Immature natural killer cell (primary cell): ENCODE data around the gene ESPN. TPM values are rescaled to one million over a fixed set of nuclear protein-coding genes. Genes with fewer than 3 reads are reported as not detected.
A peak's percentile ranks its signal among the peaks of the same experiment; 100 is the strongest.

Experiments used
- DNase-seq, 3 donors: peaks; one replicate each; pipeline ENCODE4 v3.0.0; 2022; ENCODE audit warnings: mixed read lengths in 1 of 3
- H3K27ac Mint-ChIP-seq, 6 donors: one replicate each; pipeline ENCODE4 v1.8.0; 2020; ENCODE audit warnings: mixed read lengths in 6 of 6, mild to moderate bottlenecking in 5 of 6, inconsistent platforms in 4 of 6, moderate library complexity in 3 of 6
- H3K27me3 Mint-ChIP-seq, 3 donors: one replicate each; pipeline ENCODE4 v1.8.0; 2020 to 2021; ENCODE audit warnings: low read depth in 3 of 3, mild to moderate bottlenecking in 3 of 3, mixed read lengths in 3 of 3, moderate library complexity in 3 of 3, inconsistent platforms in 1 of 3
- H3K36me3 Mint-ChIP-seq, 3 donors: one replicate each; pipeline ENCODE4 v1.8.0; 2020; ENCODE audit warnings: mixed read lengths in 3 of 3, inconsistent platforms in 2 of 3, mild to moderate bottlenecking in 2 of 3
- H3K4me1 Mint-ChIP-seq, 2 donors: one replicate each; pipeline ENCODE4 v1.8.0; 2020; ENCODE audit warnings: inconsistent platforms in 2 of 2, mild to moderate bottlenecking in 2 of 2, mixed read lengths in 2 of 2, moderate library complexity in 1 of 2
- H3K4me3 Mint-ChIP-seq, 5 donors: one replicate each; pipeline ENCODE4 v1.8.0; 2020; ENCODE audit warnings: mild to moderate bottlenecking in 5 of 5, mixed read lengths in 5 of 5, inconsistent platforms in 3 of 5, moderate library complexity in 3 of 5
- H3K9me3 Mint-ChIP-seq, 6 donors: one replicate each; pipeline ENCODE4 v1.8.0; 2020; ENCODE audit warnings: mild to moderate bottlenecking in 6 of 6, mixed read lengths in 6 of 6, inconsistent platforms in 4 of 6, moderate library complexity in 3 of 6
- polyA plus RNA-seq, 3 donors: library from polyadenylated mRNA; unstranded; fragments of 300-500 nt; fragmentation: Illumina TruSeq; gene quantifications; one replicate each; pipeline ENCODE4 v1.2.3, GENCODE V29; 2021

The ESPN gene
- polyA plus RNA-seq, 3 donors from 2014 or later = not detected

DNA sequence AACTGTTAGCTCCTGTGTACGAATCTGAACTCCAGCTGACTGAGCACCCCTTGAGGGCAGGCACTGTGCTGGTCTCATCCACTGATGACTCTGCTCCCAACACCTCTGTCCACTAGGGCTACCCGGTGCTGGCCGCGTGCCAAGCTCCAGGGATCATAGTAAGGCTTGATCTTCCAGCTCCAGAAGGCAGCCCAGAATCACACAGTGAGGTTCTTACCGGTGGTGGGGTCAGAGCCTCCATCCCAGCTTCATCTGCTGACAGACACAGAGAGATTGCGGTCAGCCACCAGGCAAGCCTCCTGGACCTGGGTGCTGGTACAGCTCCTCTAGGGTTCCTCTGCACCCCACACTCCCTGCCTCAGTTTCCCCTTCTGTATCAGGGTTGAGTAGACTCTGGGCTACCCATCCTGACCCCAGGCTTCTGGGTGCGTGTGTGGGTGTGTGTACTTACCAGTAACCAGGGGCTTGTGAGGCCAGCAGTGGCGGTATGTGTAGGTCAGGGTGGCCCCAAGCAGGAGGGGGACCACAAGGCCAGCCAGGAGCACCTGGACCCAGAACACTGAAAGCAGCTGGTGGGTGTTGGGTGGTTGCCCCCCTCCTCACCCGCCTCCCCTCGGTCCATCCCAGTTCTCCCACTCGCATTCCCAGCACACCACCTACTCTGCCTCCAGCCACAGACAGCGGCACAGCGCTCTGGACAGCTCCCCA lies 38.0 kb downstream of the ESPN start:
- H3K27me3 Mint-ChIP-seq = peaks cover 3 to 13% (median 4%) of the 10 kb centered on the region in 3 donors
- DNase-seq = no peak
- peaks cover 0 to 9% (median 3%) of the 10 kb centered on the region in 3 donors for H3K36me3 Mint-ChIP-seq
- H3K27ac Mint-ChIP-seq = peak overlapping the region in 5 of 6 donors; percentile 25 to 89 (median 79)
- peaks cover 16 to 35% of the 10 kb centered on the region in 2 donors for H3K4me1 Mint-ChIP-seq
- peak overlapping the region in 4 of 5 donors; percentile 21 to 67 (median 48) for H3K4me3 Mint-ChIP-seq
- H3K9me3 Mint-ChIP-seq = no peaks in the 10 kb centered on the region

DNA sequence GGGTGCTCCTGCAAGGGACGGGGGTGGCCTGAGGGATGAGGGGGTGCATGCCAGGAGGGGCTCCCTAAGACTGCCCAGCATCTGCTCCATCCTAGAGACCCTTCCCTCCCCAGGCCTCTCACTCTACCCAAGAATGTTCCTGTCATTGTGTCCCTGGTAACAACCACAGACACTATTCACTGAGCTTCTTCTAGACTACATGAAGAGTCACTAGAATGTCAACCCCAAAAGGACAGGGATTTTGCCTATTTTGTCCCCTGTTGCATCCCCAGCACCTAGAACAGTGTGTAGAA lies 38.5 kb downstream of the ESPN start:
- peaks cover 16 to 35% of the 10 kb centered on the region in 2 donors for H3K4me1 Mint-ChIP-seq
- H3K4me3 Mint-ChIP-seq = peak overlapping the region in 1 of 5 donors; percentile 25
- H3K9me3 Mint-ChIP-seq = no peaks in the 10 kb centered on the region
- H3K27ac Mint-ChIP-seq = peak overlapping the region in 1 of 6 donors; percentile 75
- H3K36me3 Mint-ChIP-seq = peaks cover 0 to 9% (median 3%) of the 10 kb centered on the region in 3 donors
- H3K27me3 Mint-ChIP-seq = peaks cover 3 to 14% (median 4%) of the 10 kb centered on the region in 3 donors
- no peak for DNase-seq

DNA sequence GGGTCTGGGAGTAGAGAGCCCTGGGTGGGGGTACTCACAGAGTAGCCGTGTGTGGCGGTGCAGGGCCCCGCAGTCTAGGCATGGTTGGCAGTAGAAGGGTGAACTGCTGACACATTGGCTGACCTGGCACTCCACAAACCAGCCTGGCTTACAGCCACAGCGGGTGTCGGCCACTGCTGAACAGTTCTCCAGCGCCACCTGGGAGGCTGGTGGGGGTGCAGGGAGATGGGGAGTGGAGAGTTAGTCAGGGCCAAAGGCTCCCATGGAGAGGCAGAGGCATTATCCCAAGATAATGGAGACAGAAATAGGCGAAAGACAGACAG lies 39.9 kb downstream of the ESPN start:
- no peak for DNase-seq
- H3K27ac Mint-ChIP-seq = peak overlapping the region in 4 of 6 donors; percentile 35 to 58 (median 46)
- H3K4me3 Mint-ChIP-seq = peak overlapping the region; percentile 59 to 83 (median 81)
- H3K36me3 Mint-ChIP-seq = peaks cover 0 to 9% (median 3%) of the 10 kb centered on the region in 3 donors
- H3K27me3 Mint-ChIP-seq = peaks cover 2 to 14% (median 4%) of the 10 kb centered on the region in 3 donors
- no peaks in the 10 kb centered on the region for H3K9me3 Mint-ChIP-seq
- peaks cover 16 to 32% of the 10 kb centered on the region in 2 donors for H3K4me1 Mint-ChIP-seq

DNA sequence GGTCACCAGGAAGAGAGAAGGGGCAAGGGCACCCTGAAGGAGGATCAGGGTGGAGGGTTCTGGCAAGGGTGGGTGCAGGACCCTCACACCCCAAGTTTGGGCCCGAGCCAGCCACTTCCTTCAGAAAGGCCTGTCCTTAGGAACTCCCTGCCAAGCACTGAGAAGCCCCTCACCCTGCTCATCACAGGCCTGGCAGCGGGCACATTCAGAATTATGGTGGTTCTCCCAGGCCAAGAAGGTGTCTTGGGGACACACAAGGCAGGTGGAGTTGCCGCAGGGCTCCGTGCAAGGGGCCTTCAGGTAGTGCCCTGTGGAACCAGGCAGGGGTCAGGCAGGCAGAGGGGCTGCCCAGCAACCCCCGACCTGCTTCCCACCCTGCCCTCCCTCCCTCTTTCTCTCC lies 40.3 kb downstream of the ESPN start:
- H3K4me1 Mint-ChIP-seq = peaks cover 15 to 28% of the 10 kb centered on the region in 2 donors
- peak overlapping the region; percentile 59 to 83 (median 81) for H3K4me3 Mint-ChIP-seq
- H3K9me3 Mint-ChIP-seq = no peaks in the 10 kb centered on the region
- DNase-seq = no peak
- H3K27ac Mint-ChIP-seq = peak overlapping the region in 4 of 6 donors; percentile 35 to 83 (median 58)
- H3K36me3 Mint-ChIP-seq = peaks cover 0 to 9% (median 3%) of the 10 kb centered on the region in 3 donors
- H3K27me3 Mint-ChIP-seq = peaks cover 0 to 14% (median 4%) of the 10 kb centered on the region in 3 donors

DNA sequence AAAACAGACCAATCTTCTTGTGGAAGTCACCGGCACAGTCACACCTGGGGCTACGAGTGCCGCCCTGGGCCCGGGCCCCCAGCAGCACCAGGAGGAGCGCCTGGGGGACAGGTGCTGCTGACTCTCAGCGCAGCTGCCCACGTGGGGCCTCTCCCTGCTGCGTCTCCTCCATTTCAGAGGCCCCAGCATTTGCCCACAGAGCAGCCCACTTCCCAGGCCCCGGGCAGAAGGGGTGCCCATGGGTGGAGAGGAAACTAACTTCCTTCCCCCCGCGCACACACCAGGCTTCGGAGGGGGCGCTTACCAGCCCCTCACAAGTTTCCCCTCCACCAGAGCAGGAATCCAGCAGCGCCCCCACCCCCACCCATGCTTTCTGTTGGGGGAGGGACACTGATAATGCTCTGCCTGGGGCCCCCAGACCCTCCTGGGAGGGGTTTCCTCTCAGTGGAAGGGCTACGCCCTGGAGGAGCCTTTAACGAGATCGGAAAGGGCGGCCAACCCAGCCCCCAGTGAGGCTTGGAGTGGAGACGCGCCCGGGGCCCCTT lies 41.0 kb downstream of the ESPN start:
- DNase-seq = peak in 1 of 3 donors; percentile 14
- H3K4me3 Mint-ChIP-seq = peak overlapping the region; percentile 59 to 81 (median 80)
- H3K9me3 Mint-ChIP-seq = no peaks in the 10 kb centered on the region
- peak overlapping the region in 3 of 6 donors; percentile 39 to 83 (median 59) for H3K27ac Mint-ChIP-seq
- peaks cover 9 to 24% of the 10 kb centered on the region in 2 donors for H3K4me1 Mint-ChIP-seq
- peaks cover 0 to 9% (median 3%) of the 10 kb centered on the region in 3 donors for H3K36me3 Mint-ChIP-seq
- H3K27me3 Mint-ChIP-seq = peaks cover 0 to 11% (median 4%) of the 10 kb centered on the region in 3 donors

DNA sequence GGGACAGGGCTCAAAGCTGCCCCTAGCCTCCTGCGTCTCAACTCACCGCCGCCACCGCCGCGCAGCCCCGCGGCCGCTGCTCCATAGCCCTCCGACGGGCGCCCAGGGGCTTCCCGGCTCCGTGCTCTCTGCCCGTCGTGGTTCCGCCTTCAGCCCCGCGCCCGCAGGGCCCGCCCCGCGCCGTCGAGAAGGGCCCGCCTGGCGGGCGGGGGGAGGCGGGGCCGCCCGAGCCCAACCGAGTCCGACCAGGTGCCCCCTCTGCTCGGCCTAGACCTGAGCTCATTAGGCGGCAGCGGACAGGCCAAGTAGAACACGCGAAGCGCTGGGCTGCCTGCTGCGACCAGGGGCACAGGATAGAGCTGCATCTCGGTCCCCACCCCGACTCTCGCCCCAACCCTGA lies 41.4 kb downstream of the ESPN start, which contains the start of gene TNFRSF25:
TNFRSF25 (minus strand) TSS at position 151 of the 400 bp plus-strand sequence; CDS start at position 85, 66 bp downstream.
- peak within 1 kb of the TSS; percentile 59 to 83 (median 81) for H3K4me3 Mint-ChIP-seq
- H3K27ac Mint-ChIP-seq = peak within 1 kb of the TSS in 4 of 6 donors; percentile 39 to 83 (median 52)
- peaks cover 4 to 20% of the 10 kb centered on the region in 2 donors for H3K4me1 Mint-ChIP-seq
- DNase-seq = peak in 2 of 3 donors; percentile 45 to 47
- peaks cover 0 to 7% (median 4%) of the 10 kb centered on the region in 3 donors for H3K27me3 Mint-ChIP-seq
- peaks cover 0 to 9% (median 3%) of the 10 kb centered on the region in 3 donors for H3K36me3 Mint-ChIP-seq
- no peaks in the 10 kb centered on the region for H3K9me3 Mint-ChIP-seq

DNA sequence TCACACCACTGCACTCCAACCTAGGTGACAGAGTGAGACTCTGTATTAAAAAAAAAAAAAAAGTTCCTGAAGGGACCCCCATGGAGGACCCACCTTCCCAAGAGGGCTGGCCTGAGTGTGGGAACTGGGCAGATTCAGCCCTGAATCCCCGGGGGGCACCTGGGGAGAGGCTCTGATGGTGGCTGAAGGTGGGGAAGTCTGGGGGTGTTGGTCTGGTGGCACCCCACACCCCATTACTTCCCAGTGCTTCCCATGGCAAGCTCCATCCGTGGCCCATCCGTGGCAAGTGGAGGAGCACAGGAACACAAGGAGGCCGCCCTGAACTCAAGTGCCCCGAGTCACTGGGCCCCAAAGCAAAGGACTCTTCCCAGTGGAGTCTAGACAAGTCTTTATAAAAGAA lies 42.2 kb downstream of the ESPN start:
- Mint-ChIP-seq H3K4me3 (peak overlapping the region in 4 of 5 donors; percentile 15 to 58 (median 30)), H3K4me1 (peaks cover 4 to 19% of the 10 kb centered on the region in 2 donors), H3K9me3 (no peaks in the 10 kb centered on the region), H3K36me3 (peaks cover 0 to 9% (median 3%) of the 10 kb centered on the region in 3 donors), H3K27ac (peak overlapping the region in 1 of 6 donors; percentile 45), H3K27me3 (peaks cover 0 to 5% (median 4%) of the 10 kb centered on the region in 3 donors)
- no peak for DNase-seq

DNA sequence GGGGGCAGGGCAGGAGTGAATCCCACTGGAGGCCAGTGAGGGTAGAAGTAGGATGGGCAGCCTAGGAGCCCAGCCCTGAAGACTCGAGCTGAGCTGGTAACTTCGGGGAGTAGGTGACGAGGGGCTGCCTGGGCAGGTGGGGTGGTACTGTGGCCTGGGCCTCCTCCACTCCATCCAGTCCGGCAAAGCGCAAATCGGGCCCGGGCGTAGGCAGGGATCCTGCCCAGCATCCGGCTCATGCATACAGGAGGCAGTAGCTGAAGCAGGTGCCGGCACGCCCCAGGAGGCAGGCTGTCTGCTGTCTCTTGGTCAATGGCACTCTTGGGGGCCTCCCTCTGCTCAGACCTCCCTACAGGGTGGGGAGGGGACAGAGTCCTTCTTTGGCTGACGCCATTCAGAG lies 42.6 kb downstream of the ESPN start:
- H3K9me3 Mint-ChIP-seq = no peaks in the 10 kb centered on the region
- no peak overlapping the region for H3K4me3 Mint-ChIP-seq
- peaks cover 0 to 8% (median 2%) of the 10 kb centered on the region in 3 donors for H3K36me3 Mint-ChIP-seq
- DNase-seq = no peak
- H3K27me3 Mint-ChIP-seq = peaks cover 0 to 4% (median 2%) of the 10 kb centered on the region in 3 donors
- H3K27ac Mint-ChIP-seq = no peak overlapping the region
- H3K4me1 Mint-ChIP-seq = peaks cover 4 to 16% of the 10 kb centered on the region in 2 donors

DNA sequence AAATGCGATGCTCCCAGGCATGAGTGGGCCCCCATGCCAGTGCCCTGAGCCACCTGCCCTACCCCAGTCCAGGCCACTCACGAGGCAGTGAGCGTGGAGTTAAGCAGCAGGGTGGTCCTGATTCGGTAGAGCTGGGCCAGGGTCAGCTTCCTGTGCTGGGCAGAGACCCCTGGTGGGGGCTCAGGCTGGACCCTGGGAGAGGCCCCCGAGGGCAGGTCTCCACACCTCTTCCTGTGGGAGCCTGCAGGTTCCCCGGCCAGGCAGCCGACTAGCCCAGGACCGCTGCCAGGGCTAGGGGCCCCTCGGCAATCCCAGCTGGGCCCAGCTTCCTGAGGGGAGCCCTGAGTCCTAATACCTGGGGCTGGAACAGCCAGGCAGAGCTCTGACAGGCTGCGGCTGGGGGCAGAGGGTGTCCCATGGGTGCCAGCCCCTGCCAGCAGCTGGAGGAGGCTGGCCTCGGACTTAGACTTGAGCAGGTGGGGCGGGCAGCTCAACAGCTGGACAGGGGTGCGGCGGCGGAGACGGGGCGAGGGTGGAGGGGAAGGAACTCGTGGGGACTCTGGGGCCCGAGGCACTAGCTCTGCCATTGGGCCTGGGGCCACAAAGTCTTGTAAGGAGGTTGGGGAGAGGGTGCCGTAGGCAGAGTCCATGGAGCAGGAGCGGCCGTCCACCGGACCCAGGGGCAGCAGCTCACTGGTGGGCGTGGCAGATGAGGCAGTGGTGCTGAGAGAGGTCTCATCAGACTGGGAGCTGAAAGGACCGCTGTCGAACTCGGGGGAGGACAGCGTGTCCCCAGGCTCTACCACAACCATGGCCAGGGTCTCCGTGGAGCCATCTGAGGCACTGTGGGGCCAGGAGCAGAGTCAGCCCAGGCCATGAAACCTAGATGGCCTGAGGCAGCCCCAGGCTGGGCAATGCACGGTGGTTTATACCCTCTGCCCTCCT lies 43.4 kb downstream of the ESPN start:
- Mint-ChIP-seq H3K36me3 (peaks cover 0 to 2% (median 0%) of the 10 kb centered on the region in 3 donors), H3K4me3 (no peak overlapping the region)

DNA sequence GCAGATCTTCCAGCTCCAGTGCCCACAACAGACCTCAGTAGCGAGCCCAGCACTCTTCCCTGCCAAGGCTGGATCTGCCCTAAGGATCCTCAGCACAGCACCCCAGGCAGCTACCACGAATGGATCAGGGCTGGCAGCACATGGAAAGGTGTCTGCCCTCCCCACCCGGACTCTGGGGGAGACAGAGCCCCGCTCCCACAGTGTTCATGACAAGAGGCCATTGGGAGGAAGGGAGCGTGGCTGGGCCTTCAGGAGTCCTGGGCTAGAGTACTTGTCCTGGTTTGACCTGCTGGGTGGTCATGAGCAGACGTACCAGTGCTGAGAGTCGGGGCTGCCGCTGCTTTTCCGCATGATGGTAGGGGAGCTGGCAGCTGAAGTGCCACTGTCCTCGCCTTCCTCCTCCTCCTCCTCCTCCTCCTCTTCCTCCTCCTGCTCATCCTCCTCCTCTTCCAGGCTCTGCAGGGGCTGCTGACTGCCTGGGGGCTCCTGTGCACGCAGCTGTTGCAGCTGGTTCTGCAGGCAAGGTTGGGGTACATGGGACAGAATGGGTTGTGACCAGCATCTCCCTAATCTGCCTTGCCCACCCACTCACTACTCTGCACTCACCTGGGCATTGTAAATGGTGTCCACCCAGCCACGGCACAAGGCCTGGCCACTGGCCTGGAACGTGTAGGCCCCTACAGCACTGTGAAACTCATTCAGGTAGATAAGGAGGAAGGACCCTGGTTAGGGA lies 44.3 kb downstream of the ESPN start:
- H3K4me1 Mint-ChIP-seq = peaks cover 4 to 10% of the 10 kb centered on the region in 2 donors
- no peak overlapping the region for H3K4me3 Mint-ChIP-seq
- H3K9me3 Mint-ChIP-seq = no peaks in the 10 kb centered on the region
- H3K27me3 Mint-ChIP-seq = peaks cover 0 to 1% (median 1%) of the 10 kb centered on the region in 3 donors
- H3K27ac Mint-ChIP-seq = no peak overlapping the region
- H3K36me3 Mint-ChIP-seq = no peaks in the 10 kb centered on the region
- DNase-seq = no peak

More for the DNA sequence above, 43.4 kb downstream of the ESPN start:
- H3K4me1 Mint-ChIP-seq = peaks cover 4 to 13% of the 10 kb centered on the region in 2 donors
- DNase-seq = no peak
- H3K27me3 Mint-ChIP-seq = peaks cover 0 to 1% (median 1%) of the 10 kb centered on the region in 3 donors
- no peaks in the 10 kb centered on the region for H3K9me3 Mint-ChIP-seq
- H3K27ac Mint-ChIP-seq = no peak overlapping the region

DNA sequence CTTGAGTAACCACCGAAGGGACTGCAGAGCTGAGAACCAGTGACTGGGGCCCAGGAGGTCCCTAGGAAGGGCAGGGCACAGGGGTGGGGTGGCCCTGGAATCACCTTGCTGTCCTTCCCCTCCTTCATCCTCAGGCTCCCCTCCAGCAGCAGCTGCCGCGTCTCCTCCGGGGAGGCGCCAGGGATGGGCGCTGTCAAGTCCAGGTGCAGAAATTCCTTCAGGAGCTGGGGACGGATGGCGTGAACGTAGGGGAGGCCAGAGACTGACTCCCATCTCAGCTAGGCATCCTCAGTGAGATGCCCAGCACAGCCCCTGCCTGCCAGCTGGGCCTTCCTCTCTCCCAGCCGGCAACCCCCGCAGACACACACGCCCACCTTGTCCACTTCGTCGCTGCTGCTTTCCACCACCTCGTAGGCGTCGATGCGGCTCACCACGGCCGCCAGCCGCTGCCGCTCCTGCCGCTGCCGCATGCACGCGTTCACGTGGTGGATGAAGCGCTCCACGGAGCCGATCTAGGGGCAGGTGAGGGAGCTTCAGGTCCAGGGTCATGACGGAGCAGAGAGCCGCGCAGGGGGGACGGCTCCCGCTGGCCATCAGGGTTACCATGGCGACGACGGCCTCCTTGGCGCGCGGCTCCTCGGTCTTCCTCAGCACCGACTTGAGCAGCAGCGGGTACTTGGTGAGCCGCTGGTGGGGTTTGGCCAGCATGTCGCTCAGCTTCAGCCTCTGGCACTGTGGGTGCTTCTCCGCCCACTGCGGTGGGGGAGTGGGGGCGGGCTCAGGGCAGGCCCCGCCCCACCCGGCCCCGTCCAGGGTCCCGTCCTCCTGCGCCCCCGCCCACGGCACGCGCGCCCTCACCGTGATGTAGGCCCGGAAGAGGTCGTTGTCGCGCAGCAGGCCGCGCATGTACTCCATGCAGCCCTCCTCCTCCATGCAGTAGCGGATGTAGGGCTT lies 45.8 kb downstream of the ESPN start:
- no peaks in the 10 kb centered on the region for H3K36me3 Mint-ChIP-seq
- H3K4me3 Mint-ChIP-seq = no peak overlapping the region
- H3K27ac Mint-ChIP-seq = no peak overlapping the region
- no peak for DNase-seq
- H3K27me3 Mint-ChIP-seq = peaks cover 0 to 1% (median 0%) of the 10 kb centered on the region in 3 donors
- no peaks in the 10 kb centered on the region for H3K9me3 Mint-ChIP-seq
- H3K4me1 Mint-ChIP-seq = no peaks in the 10 kb centered on the region
